ENCODE results near the gene SLC48A1.
A peak's percentile ranks its signal among the peaks of the same experiment; 100 is the strongest.

GRCh38 chr12:47744005-47744651 lies 28.9 kb upstream of the SLC48A1 start:
- peak in 3 of 4 experiments; percentile 70 to 90 (median 88) for TF ChIP-seq CTCF (IDR thresholded peaks at IDR 0.05)
- TF ChIP-seq POLR2A (IDR thresholded peaks at IDR 0.05), result no peak
- TF ChIP-seq POLR2AphosphoS5 (IDR thresholded peaks at IDR 0.05), result peak; percentile 55

Measured in prostate gland (tissue), 2 donors.